ENCODE results near the gene UNC13D.

UNC13D gene

DNA sequence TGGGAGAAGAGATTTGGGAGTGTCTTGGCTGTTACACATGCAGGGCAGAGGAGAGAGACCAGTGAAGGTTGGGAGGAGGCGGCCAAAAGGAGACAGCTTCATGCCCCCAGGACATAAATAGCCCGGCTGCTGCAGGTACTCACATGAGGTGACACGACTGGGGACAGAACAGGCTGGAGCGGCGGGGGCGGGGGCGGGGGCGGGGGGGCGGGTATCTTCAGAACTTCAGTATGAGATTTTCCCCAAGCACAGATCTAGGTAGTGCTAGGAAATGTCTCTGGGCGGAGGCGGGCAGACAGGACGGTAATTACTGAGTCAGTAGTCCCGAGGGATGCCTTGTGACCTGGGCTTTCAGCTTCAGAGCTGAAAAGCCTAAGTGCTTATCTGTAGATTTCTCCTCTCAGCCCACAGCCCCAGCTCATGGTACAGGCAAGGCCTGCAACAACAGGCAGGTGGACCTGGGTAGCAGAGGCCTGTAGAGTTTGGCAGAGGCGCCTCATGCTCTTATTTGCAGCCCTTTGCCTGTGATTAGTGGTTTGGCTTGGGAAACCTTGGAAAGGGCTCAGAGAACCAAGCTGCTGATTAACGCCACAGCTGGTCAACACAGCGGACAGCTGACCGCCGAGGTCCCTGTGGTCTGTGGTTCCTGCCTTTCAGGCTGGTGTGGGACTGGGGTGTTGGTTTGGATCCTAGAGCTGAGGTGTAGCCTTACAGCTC lies 35.1 kb downstream of the UNC13D start:
- in situ Hi-C loops (cut with MboI; ENCODE audit: low sequenced_read_pairs) = no loop called here

DNA sequence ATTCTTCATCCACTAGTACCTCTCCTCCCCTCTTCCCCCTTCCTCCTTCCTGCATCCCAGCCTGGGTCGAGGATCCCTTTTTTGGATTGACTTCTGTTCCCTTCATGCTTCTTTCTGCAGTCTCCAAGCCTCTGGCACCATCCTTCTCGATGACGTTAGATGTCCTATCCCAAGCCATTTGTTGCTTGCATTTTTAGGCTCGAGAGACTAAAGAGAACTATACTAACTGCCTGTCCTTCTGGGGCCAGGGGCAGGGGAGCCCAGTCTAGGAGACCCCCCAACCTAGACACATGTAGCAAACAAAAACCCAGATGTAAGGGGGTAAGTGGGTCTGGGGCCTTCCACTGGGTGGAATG lies 35.7 kb downstream of the UNC13D start:
- in situ Hi-C loops (cut with MboI; ENCODE audit: low sequenced_read_pairs) = no loop called here

DNA sequence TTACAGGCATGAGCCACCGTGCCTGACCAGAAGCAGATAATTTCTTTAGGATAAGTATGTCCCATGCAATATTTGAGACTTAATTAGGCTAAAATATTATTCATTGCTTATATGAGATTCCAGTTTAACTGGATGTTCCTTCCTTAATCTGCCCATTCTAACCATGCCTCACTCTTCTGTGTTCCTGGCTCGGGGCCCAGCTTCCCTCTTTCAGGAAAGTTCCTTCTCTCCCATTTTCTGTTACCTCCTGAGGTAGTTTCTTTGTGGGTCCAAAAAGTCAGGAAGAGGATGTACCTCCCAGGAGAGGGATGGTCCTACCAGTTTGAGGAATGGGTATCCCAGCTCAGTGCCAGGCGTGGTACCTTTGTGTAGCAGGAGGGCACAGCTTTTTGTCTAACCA lies 36.3 kb downstream of the UNC13D start:
- in situ Hi-C loops (cut with MboI; ENCODE audit: low sequenced_read_pairs) = no loop called here

DNA sequence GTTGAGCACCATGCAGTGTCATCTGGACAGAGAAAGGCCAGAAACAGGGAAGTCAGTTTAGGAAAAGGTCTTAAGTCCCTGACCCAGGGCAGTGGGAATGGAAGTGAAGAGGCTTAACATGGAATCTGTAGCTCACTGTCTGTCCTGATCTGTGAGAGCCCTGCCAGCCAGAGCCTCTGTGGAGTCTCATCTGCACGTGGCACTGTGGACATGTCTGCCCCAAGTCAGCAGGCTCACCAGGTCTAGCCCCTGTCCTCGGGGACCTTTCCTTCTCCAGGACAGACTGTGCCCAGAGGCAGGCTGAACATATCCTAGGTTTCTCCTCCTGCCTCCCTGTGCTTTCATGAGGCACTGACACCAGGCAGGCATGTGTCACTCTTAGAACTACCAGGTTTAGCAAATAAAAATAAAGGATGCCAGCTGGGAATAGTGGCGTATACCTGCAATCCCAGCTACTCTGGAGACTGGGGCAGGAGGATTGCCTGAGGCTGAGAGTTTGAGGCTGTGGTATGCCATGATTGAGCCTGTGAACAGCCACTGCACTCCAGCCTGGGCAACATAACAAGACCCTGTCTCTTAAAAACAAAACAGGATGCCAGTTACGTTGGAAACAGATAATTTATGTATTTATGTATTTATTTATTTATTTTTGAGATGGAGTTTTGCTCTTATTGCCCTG lies 37.2 kb downstream of the UNC13D start:
- in situ Hi-C loops (cut with MboI; ENCODE audit: low sequenced_read_pairs) = no loop called here

GRCh38 chr17:75803883-75804282 lies 40.3 kb downstream of the UNC13D start:
- in situ Hi-C loops (cut with MboI; ENCODE audit: low sequenced_read_pairs) = no loop called here

GRCh38 chr17:75799402-75799801 lies 44.8 kb downstream of the UNC13D start:
- in situ Hi-C loops (cut with MboI; ENCODE audit: low sequenced_read_pairs) = loop anchor here (25.0 kb wide), 1 partner anchor 88 kb away; the partner anchor contains the start of genes TRIM47 and TRIM65

DNA sequence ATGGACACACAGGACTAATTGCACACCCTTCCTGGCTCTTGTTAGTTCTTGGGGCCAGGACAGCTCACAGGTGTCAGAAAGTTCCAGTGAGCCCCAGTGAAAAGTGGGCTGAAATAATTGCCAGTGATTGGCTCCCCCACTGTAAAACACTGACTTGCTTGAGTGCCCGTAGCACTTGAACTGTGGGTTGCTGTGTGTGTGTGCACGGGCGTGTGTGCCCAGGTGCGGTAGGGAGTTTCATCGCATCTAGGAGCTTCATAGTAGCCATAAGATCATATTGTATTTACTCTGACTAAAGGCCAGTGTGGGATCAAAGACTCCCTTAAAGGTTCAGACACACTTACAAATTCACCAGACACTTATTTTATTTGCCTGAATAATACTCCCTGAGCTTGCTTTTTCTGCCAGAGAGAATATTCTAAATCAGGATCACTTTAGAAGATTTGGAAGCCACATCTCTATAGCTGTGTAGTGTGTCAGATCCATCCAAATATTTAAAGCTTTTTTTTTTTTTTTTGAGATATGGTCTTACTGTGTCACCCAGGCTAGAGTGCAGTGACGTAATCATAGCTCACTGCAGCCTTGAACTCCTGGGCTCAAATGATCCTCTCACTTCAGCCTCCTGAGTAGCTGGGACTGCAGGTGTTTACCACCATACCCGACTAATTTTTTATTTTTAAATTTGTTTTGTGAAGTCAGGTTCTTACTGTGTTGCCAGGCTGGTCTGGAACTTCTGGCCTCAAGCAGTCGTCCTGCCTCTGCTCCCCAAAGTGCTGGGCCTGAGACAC lies 48.2 kb downstream of the UNC13D start:
- in situ Hi-C loops (cut with MboI; ENCODE audit: low sequenced_read_pairs) = loop anchor here (25.0 kb wide), 1 partner anchor 91 kb away; the partner anchor contains the start of genes TRIM47 and TRIM65

GRCh38 chr17:75793460-75793859 lies 50.7 kb downstream of the UNC13D start:
- in situ Hi-C loops (cut with MboI; ENCODE audit: low sequenced_read_pairs) = loop anchor here (25.0 kb wide), 1 partner anchor 94 kb away; the partner anchor contains the start of genes TRIM47 and TRIM65

GRCh38 chr17:75791254-75791653 lies 53.0 kb downstream of the UNC13D start:
- in situ Hi-C loops (cut with MboI; ENCODE audit: low sequenced_read_pairs) = loop anchor here (25.0 kb wide), 1 partner anchor 96 kb away; the partner anchor contains the start of genes TRIM47 and TRIM65

- in situ Hi-C loops (cut with MboI; ENCODE audit: low sequenced_read_pairs) = loop anchor here (25.0 kb wide), 1 partner anchor 102 kb away; the partner anchor contains the start of genes TRIM47 and TRIM65
Observed at GRCh38 chr17:75785016-75785890, 59.0 kb downstream of the UNC13D start.

- in situ Hi-C loops (cut with MboI; ENCODE audit: low sequenced_read_pairs) = loop anchor here (25.0 kb wide), 1 partner anchor 103 kb away; the partner anchor contains the start of genes TRIM47 and TRIM65
Observed at GRCh38 chr17:75784473-75785015, 59.7 kb downstream of the UNC13D start, which contains the start of gene UNK. Gene UNK (plus strand): TSS chr17:75784806. CDS start chr17:75784881, 75 bp downstream.

- in situ Hi-C loops (cut with MboI; ENCODE audit: low sequenced_read_pairs) = loop anchor here (25.0 kb wide), 1 partner anchor 103 kb away; the partner anchor contains the start of genes TRIM47 and TRIM65
Observed at GRCh38 chr17:75783803-75784472, 60.3 kb downstream of the UNC13D start.

DNA sequence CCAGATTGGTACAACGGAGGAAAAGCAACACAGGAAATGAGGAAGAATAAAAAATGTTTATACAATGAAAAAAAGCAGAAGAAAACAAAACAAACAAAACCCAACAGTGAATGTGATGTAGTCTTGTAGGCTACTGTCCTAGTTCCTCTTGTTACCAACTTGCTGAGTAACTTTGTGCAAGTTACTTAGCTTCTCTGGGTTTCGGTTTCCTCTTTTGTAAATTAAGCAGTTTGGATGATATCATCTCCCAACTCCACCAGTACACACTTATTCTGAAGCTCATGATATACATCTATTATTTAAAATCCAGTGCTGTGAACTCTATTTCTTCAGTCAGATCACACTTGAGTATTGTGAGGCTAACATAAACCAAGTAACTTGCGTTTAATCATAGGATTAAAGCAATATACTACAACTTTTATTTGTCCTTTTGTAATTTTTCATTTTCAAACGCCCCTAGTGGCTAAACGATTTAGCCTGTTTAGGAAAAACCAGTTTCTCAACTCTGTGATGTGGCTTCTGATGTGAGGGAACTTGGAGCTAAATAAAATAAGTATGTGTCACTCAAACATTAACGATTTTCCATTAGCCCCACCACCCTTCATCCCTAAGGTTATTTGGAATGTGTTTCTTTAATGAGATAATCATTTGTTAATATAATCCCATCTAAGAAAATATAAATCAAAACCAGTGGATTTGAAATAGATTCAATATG lies 61.0 kb downstream of the UNC13D start:
- in situ Hi-C loops (cut with MboI; ENCODE audit: low sequenced_read_pairs) = loop anchor here (25.0 kb wide), 1 partner anchor 104 kb away; the partner anchor contains the start of genes TRIM47 and TRIM65

- in situ Hi-C loops (cut with MboI; ENCODE audit: low sequenced_read_pairs) = loop anchor here (25.0 kb wide), 1 partner anchor 107 kb away; the partner anchor contains the start of genes TRIM47 and TRIM65
Observed at GRCh38 chr17:75779987-75780889, 64.0 kb downstream of the UNC13D start.

DNA sequence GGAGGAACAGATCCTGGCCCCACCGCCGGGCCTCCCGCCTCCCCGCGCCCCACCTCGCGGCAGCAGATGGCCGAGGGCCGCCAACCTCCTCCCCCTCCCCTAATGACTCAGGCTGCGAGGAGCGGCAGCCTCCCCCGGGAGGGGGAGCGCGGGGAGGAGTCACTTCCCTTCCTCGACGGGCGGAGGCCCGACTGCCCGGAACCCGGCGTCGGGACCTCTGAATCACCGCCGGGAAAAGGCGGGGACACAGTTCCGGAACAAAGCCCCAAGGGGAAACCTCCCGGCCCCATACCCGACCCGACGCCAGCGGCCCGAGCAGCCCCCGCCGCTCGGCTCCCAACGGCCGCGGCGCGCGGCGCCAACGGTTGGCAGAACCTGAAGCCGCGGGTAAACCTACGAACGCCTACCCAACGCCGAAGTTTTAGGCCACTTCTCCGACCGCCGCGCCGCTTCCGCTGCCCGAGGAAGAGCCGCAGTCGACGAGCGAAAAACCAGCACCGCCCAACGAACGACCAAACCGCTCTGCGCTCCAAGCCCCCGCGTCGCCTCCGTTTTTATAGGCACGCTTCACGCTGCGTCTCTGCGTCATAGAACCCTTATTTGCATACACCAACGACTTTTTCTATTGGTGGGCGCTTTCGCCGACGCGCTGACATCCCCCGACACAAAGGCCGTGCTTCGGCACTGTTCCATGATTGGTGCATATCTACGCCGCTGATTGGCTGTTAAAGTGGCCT lies 64.8 kb downstream of the UNC13D start:
- in situ Hi-C loops (cut with MboI; ENCODE audit: low sequenced_read_pairs) = loop anchor here (25.0 kb wide), 1 partner anchor 108 kb away; the partner anchor contains the start of genes TRIM47 and TRIM65

- in situ Hi-C loops (cut with MboI; ENCODE audit: low sequenced_read_pairs) = loop anchor here (25.0 kb wide), 1 partner anchor 108 kb away; the partner anchor contains the start of genes TRIM47 and TRIM65
Observed at GRCh38 chr17:75778861-75779249, 65.3 kb downstream of the UNC13D start.

Measured in HL-60/S4 treated with retinoic acid at 250 ng/mL for 4 days and 3 days (cell line).